Measurements from ENCODE around the gene UTP4. TPM values are rescaled to one million over a fixed set of nuclear protein-coding genes. Genes with fewer than 3 reads are reported as not detected.

UTP4 gene
- 10 to 100 TPM; 24.6 to 34.1 (median 33.9) TPM for total RNA-seq

- DNase-seq (ENCODE audit: low spot score in 2 of 2), result peak; percentile 75 to 86
- Histone ChIP-seq H3K9me3 (no peaks in the 10 kb centered on the region), H3K36me3 (no peaks in the 10 kb centered on the region), H3K4me3 (peak within 1 kb of the TSS; percentile 91 to 94 (median 94)), H3K4me1 (peaks cover 5 to 8% of the 10 kb centered on the region in 2 donors), H3K27ac (peak within 1 kb of the TSS; percentile 94 to 98), H3K27me3 (no peaks in the 10 kb centered on the region)
- intact Hi-C loops (cut with DNase I; ENCODE audit: low total_unique reads), result no loop called here
- TF ChIP-seq CTCF (IDR thresholded peaks at IDR 0.05), result peak in 1 of 3 donors; percentile 24
- TF ChIP-seq POLR2A (IDR thresholded peaks at IDR 0.05), result peak; percentile 42
- peak; percentile 73 to 96 (median 88) for TF ChIP-seq POLR2AphosphoS5 (IDR thresholded peaks at IDR 0.05)
These were observed at the start of gene UTP4, which contains the start of gene CHTF8 for GRCh38 chr16:69132424-69133252. TSS of gene UTP4 (plus strand) at chr16:69132649. CDS start at chr16:69133460, 811 bp downstream. TSS of gene CHTF8 (minus strand) at chr16:69132588. CDS start at chr16:69121458, 11,130 bp downstream.

GRCh38 chr16:69083306-69083941 lies 49.0 kb upstream of the UTP4 start:
- TF ChIP-seq CTCF (IDR thresholded peaks at IDR 0.05) (no peak), POLR2AphosphoS5 (IDR thresholded peaks at IDR 0.05) (no peak), POLR2A (IDR thresholded peaks at IDR 0.05) (no peak)
- H3K9me3 ChIP-seq, result no peaks in the 10 kb centered on the region
- no peak overlapping the region for H3K27ac ChIP-seq
- H3K4me1 ChIP-seq, result no peaks in the 10 kb centered on the region
- H3K27me3 ChIP-seq, result no peaks in the 10 kb centered on the region
- DNase-seq (ENCODE audit: low spot score in 2 of 2), result no peak
- no peak overlapping the region for H3K4me3 ChIP-seq
- no peaks in the 10 kb centered on the region for H3K36me3 ChIP-seq
- intact Hi-C loops (cut with DNase I; ENCODE audit: low total_unique reads), result no loop called here

- H3K36me3 ChIP-seq, result no peaks in the 10 kb centered on the region
- intact Hi-C loops (cut with DNase I; ENCODE audit: low total_unique reads), result no loop called here
- no peaks in the 10 kb centered on the region for H3K27me3 ChIP-seq
- TF ChIP-seq CTCF (IDR thresholded peaks at IDR 0.05) (no peak), POLR2A (IDR thresholded peaks at IDR 0.05) (no peak), POLR2AphosphoS5 (IDR thresholded peaks at IDR 0.05) (no peak)
- no peak overlapping the region for H3K4me3 ChIP-seq
- H3K4me1 ChIP-seq, result no peaks in the 10 kb centered on the region
- no peak overlapping the region for H3K27ac ChIP-seq
- DNase-seq (ENCODE audit: low spot score in 2 of 2), result no peak
- no peaks in the 10 kb centered on the region for H3K9me3 ChIP-seq
These were observed 48.2 kb upstream of the UTP4 start for GRCh38 chr16:69084289-69084688.

GRCh38 chr16:69085032-69085695 lies 47.3 kb upstream of the UTP4 start:
- no peak overlapping the region for H3K4me3 ChIP-seq
- DNase-seq (ENCODE audit: low spot score in 2 of 2), result no peak
- no peaks in the 10 kb centered on the region for H3K9me3 ChIP-seq
- no peaks in the 10 kb centered on the region for H3K4me1 ChIP-seq
- intact Hi-C loops (cut with DNase I; ENCODE audit: low total_unique reads), result no loop called here
- no peak for TF ChIP-seq POLR2AphosphoS5 (IDR thresholded peaks at IDR 0.05)
- TF ChIP-seq CTCF (IDR thresholded peaks at IDR 0.05), result no peak
- TF ChIP-seq POLR2A (IDR thresholded peaks at IDR 0.05), result no peak
- H3K27me3 ChIP-seq, result no peaks in the 10 kb centered on the region
- no peaks in the 10 kb centered on the region for H3K36me3 ChIP-seq
- H3K27ac ChIP-seq, result no peak overlapping the region

Measured in breast epithelium (tissue), 4 donors.